Placental epithelial cell (primary cell): Measurements from ENCODE around the gene FAF1. TPM values are rescaled to one million over a fixed set of nuclear protein-coding genes. Genes with fewer than 3 reads are reported as not detected.

Experiments
- small RNA-seq: library from RNA; depleted of rRNA; stranded (forward); fragments of <200 nt; gene quantifications from one replicate; pipeline ENCODE3, GENCODE V24; 2012
- total RNA-seq: library from RNA; depleted of rRNA; stranded (reverse); fragments of >200 nt; gene quantifications from 2 replicates; pipeline ENCODE4 v1.2.3, GENCODE V29; 2012

FAF1 gene
- 30.6 and 56.2 TPM in 2 replicates for total RNA-seq

GRCh38 chr1:50959913-50960844 lies at the start of gene FAF1:
FAF1 (minus strand) TSS chr1:50960267; CDS start chr1:50959811, 456 bp downstream.

GRCh38 chr1:50969611-50970508 lies 9.8 kb upstream of the FAF1 start, which contains the start of gene CDKN2C:
CDKN2C (plus strand) TSS chr1:50970245; CDS start chr1:50970369, 124 bp downstream.

GRCh38 chr1:50422946-50423669 lies 537.0 kb downstream of the FAF1 start, which contains the start of gene DMRTA2:
DMRTA2 (minus strand) TSS chr1:50423443; CDS start chr1:50421536, 1,907 bp downstream.

Small RNA genes lying within 50 kb of the gene (small RNA-seq; reads per million reads assigned to genes)
- gene RNU6-1026P = 0.12 reads per million

Other genes with a start within 250 kb of the FAF1 start
- 6.7 and 7.9 TPM in 2 replicates for gene CDKN2C, start 10.0 kb upstream of the FAF1 start, total RNA-seq
- not detected in 2 replicates for gene C1orf185, start 142.0 kb upstream of the FAF1 start, total RNA-seq